Transverse colon (tissue), 4 donors: ENCODE data around the gene IDI1. TPM values are rescaled to one million over a fixed set of nuclear protein-coding genes. Genes with fewer than 3 reads are reported as not detected.

Experiments
- DNase-seq: peaks from one replicate; pipeline ENCODE4 v3.0.0-alpha.2; 2019
- H3K27ac ChIP-seq, 4 donors: fragments of 200-600 bp; sonication (generic); 2 replicates each; pipeline ENCODE4 v1.5.1; 2016 to 2018; ENCODE audit warnings: inconsistent platforms in 4 of 4
- H3K27me3 ChIP-seq: fragments of 200-600 bp; sonication (generic); 2 replicates; pipeline ENCODE4 v1.5.1; 2017; ENCODE audit warnings: inconsistent platforms
- H3K36me3 ChIP-seq, 4 donors: fragments of 200-600 bp; sonication (generic); 2 replicates each; pipeline ENCODE4 v1.5.1; 2017 to 2019; ENCODE audit warnings: inconsistent platforms in 4 of 4
- H3K4me1 ChIP-seq, 4 donors: fragments of 200-600 bp; sonication (generic); 2 replicates each; pipeline ENCODE4 v1.5.1; 2017 to 2020; ENCODE audit warnings: inconsistent platforms in 4 of 4
- H3K4me3 ChIP-seq, 4 donors: fragments of 200-600 bp; sonication (generic); 1 replicate in 1 of 4; 2 replicates in 3 of 4; pipeline versions ENCODE4 v1.5.1 to v1.6.1; 2017 to 2019; ENCODE audit warnings: inconsistent platforms in 4 of 4
- H3K9me3 ChIP-seq, 2 donors: fragments of 200-600 bp; sonication (generic); 2 replicates each; pipeline ENCODE4 v1.5.1; 2017 to 2019; ENCODE audit warnings: inconsistent platforms in 2 of 2
- EP300 ChIP-seq: sonication (generic); formaldehyde crosslinking; IDR thresholded peaks from one replicate; pipeline ENCODE4 v1.6.1; 2017; ENCODE audit warnings: antibody characterized with exemption, low read depth
- POLR2A ChIP-seq: fragments of 450-650 bp; IDR thresholded peaks from one replicate; pipeline ENCODE4 v1.6.1; 2016; ENCODE audit warnings: antibody characterized with exemption, mild to moderate bottlenecking, moderate library complexity
- POLR2AphosphoS5 ChIP-seq, 3 donors: sonication (generic); formaldehyde crosslinking; IDR thresholded peaks; one replicate each; pipeline ENCODE4 v1.6.1; 2016; ENCODE audit warnings: antibody characterized with exemption in 3 of 3
- WGBS, 2 donors: methylation state at CpG; one replicate each; pipeline ENCODE4 v1.1.5; 2018; ENCODE audit warnings: low coverage in 1 of 2; 5-methylcytosine and 5-hydroxymethylcytosine counted together
- in situ Hi-C, 4 donors: fragments of 200-750 bp; cut with MboI; loops; one replicate each; pipeline versions ENCODE4 v1.15.0 to v1.15.1; 2017; ENCODE audit warnings: low sequenced_read_pairs in 3 of 4, low pct_ligation_motif_present in 1 of 4, low pct_unique_long_range_greater_than_20kb in 1 of 4
- intact Hi-C: fragments of 100-400 bp; cut with DNase I; formaldehyde crosslinking; loops from one replicate; pipeline ENCODE4 v1.15.1; 2023; ENCODE audit warnings: low total_unique reads
- total RNA-seq, 4 donors: library from RNA; depleted of rRNA; stranded (reverse); fragments of >200 nt; gene quantifications; one replicate each; pipeline ENCODE4 v1.1.0, GENCODE V29; 2016
- TF ChIP-seq, protein P1 (sequence below), 5 experiments: fragments of 200-600 bp in 3 of 5; fragments of 450-650 bp in 2 of 5; sonication (generic) in 3 of 5; IDR thresholded peaks; 1 replicate in 2 of 5; 2 replicates in 3 of 5; pipeline ENCODE4 v1.5.1; 2016 to 2017; ENCODE audit warnings: antibody characterized with exemption in 5 of 5, inconsistent platforms in 3 of 5, mild to moderate bottlenecking in 2 of 5, moderate library complexity in 1 of 5

IDI1 gene
- total RNA-seq, 4 donors from 2014 or later: 31.1 to 81.5 (median 57.1) TPM

DNA sequence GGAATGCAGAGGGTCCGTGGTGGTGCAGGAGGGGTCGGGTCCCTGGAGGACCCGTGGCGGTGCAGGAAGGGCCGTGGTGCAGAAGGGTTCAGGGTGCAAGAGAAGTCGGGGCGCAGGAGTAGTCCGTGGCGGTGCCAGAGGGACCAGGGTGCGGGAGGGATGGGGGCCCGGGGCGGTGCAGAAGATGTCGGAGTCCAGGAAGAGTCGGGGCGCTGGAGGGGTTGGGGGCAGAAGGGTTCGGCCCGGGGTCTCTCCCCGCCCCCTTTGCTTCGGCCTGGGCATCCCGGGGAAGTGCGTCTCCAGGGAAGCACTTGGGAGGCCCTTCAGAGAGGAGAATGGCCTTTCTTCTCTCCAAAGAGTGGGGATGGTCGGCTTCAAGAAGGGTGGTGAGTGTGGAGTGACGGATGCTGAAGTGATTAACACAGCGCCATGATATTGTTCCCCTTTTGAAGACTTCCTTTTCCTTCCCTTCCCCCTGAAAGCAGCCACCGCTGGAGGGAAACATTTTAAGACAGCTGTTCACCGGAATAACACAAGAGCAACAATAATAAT, 8.3 kb upstream of the IDI1 start:
- Histone ChIP-seq H3K4me3 (peak overlapping the region; percentile 62 to 97 (median 78)), H3K36me3 (no peaks in the 10 kb centered on the region), H3K27me3 (no peaks in the 10 kb centered on the region), H3K27ac (peak overlapping the region; percentile 95 to 99 (median 98)), H3K9me3 (no peaks in the 10 kb centered on the region), H3K4me1 (peaks cover 18 to 33% (median 24%) of the 10 kb centered on the region in 4 donors)
- TF ChIP-seq EP300 (no peak), POLR2A (no peak)
- TF ChIP-seq, protein P1, sequence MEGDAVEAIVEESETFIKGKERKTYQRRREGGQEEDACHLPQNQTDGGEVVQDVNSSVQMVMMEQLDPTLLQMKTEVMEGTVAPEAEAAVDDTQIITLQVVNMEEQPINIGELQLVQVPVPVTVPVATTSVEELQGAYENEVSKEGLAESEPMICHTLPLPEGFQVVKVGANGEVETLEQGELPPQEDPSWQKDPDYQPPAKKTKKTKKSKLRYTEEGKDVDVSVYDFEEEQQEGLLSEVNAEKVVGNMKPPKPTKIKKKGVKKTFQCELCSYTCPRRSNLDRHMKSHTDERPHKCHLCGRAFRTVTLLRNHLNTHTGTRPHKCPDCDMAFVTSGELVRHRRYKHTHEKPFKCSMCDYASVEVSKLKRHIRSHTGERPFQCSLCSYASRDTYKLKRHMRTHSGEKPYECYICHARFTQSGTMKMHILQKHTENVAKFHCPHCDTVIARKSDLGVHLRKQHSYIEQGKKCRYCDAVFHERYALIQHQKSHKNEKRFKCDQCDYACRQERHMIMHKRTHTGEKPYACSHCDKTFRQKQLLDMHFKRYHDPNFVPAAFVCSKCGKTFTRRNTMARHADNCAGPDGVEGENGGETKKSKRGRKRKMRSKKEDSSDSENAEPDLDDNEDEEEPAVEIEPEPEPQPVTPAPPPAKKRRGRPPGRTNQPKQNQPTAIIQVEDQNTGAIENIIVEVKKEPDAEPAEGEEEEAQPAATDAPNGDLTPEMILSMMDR (IDR thresholded peaks at IDR 0.05): no peak
- DNase-seq: no peak
- intact Hi-C loops (no loop called here), in situ Hi-C loops (no loop called here)
- 0 to 1% methylated on average over 8 to 26 of the region's 26 CpGs for WGBS, 2 donors

DNA sequence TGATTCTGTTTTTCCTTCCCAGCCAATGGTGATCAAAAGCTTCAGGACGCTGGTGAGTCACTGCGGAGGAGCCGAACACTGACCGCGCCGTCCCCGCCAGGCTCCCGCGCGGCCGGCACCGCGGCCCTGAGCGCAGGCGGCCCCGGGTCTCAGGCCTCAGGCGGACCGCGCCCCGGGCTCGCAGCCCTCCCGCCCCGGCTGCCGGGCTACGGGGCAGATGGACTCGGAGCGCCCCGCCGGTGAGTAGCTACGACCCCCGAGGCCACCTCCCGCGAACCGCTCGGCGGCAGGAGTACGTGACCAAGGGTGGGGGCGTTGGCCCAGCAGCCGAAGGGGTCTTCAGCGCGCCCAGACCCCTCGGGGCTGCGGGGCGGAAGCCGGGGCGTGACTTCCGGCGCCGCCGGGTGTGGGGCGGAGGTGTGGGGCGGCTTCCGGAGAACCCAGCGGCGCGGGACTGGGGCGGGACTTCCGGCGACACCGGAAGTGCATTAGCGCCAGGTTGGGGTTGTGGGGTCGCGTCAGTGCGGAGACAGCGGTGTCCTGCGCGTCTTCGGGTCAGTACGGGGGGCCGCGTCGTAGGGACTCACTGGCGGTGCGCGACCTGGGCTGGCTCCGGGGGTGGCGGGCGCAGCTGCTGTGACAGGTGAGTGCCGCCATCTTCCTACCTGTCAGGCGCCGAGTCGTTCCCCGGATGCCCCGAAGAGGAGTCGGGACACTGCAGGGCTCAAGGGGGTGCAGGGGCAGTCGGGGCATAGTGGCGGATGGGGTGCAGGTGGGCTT, 7.6 kb upstream of the IDI1 start, which contains the start of gene WDR37:
TSS of gene WDR37 (plus strand) at position 60 of the 780 bp plus-strand sequence. CDS start 15,771 bp downstream, outside the sequence.
- WGBS, 2 donors: 0% methylated on average over 52 of the region's 87 CpGs; no CpG with 5 or more reads in 1 of the 2 donors
- peak; percentile 62 to 88 (median 84) for TF ChIP-seq POLR2AphosphoS5 (IDR thresholded peaks at IDR 0.05)
- peak; percentile 84 for TF ChIP-seq POLR2A
- no peak for TF ChIP-seq EP300
- Histone ChIP-seq H3K36me3 (no peaks in the 10 kb centered on the region), H3K27me3 (no peaks in the 10 kb centered on the region), H3K9me3 (no peaks in the 10 kb centered on the region), H3K27ac (peak within 1 kb of the TSS; percentile 95 to 99 (median 98)), H3K4me1 (peaks cover 18 to 34% (median 24%) of the 10 kb centered on the region in 4 donors), H3K4me3 (peak within 1 kb of the TSS; percentile 62 to 97 (median 78))
- in situ Hi-C loops: no loop called here
- peak; percentile 89 for DNase-seq
- intact Hi-C loops: no loop called here

DNA sequence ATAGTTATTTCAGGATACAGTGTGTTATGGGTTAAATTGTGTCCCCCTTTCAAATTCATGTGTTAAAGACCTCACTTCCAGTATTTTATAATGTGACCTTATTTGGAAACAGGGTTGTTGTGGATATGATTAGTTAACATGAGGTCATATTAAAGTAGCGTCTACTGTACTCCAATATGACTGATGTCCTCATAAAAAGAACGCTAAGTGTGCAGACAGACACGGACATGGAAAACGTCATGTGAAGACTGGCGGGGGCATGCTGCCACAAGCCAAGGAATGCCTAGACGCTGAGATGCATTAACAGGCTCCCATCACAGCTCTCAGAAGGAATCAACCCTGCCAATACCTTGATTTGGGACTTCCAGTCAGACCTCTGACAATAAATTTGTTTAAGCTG, 5.8 kb upstream of the IDI1 start:
- H3K36me3 ChIP-seq: no peaks in the 10 kb centered on the region
- in situ Hi-C loops: no loop called here
- peak overlapping the region; percentile 95 to 99 (median 98) for H3K27ac ChIP-seq
- no peak for DNase-seq
- TF ChIP-seq, protein P1 (IDR thresholded peaks at IDR 0.05): no peak
- TF ChIP-seq POLR2A: no peak
- no peak for TF ChIP-seq EP300
- no peak for TF ChIP-seq POLR2AphosphoS5 (IDR thresholded peaks at IDR 0.05)
- no peaks in the 10 kb centered on the region for H3K9me3 ChIP-seq
- H3K4me3 ChIP-seq: peak overlapping the region in 1 of 4 donors; percentile 65
- 61 to 64% methylated on average over 4 to 6 of the region's 6 CpGs for WGBS, 2 donors
- H3K4me1 ChIP-seq: peaks cover 29 to 53% (median 38%) of the 10 kb centered on the region in 4 donors
- H3K27me3 ChIP-seq: no peaks in the 10 kb centered on the region
- intact Hi-C loops: no loop called here

DNA sequence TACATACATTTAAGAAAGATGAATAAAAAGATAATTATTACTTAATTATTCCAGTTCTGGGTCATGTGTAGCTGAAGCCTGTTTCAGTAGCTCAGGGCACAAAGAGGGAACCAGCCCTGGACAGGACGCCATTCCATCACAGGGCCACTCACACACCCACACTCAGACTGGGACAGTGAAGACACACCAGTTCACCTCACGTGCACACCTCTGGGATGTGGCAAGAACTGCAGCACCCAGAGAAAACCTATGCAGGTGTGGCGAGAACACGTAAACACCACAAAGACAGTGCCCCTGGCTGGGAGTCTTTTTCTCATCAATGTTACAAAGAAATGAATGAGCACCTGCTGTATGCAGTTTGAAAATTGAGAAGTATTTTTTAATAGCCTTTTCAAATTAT, 1.6 kb upstream of the IDI1 start:
- TF ChIP-seq POLR2A (peak; percentile 16), EP300 (no peak), POLR2AphosphoS5 (IDR thresholded peaks at IDR 0.05) (peak in 1 of 3 donors; percentile 15)
- TF ChIP-seq, protein P1 (IDR thresholded peaks at IDR 0.05): peak in 4 of 5 experiments; percentile 6 to 40 (median 14)
- no peaks in the 10 kb centered on the region for H3K27me3 ChIP-seq
- in situ Hi-C loops (no loop called here), intact Hi-C loops (no loop called here)
- no peaks in the 10 kb centered on the region for H3K9me3 ChIP-seq
- H3K36me3 ChIP-seq: no peaks in the 10 kb centered on the region
- H3K27ac ChIP-seq: peak overlapping the region; percentile 98 to 100 (median 99)
- DNase-seq: peak; percentile 57
- WGBS, 2 donors: 36 to 40% methylated on average over 4 of the region's 4 CpGs
- peak overlapping the region in 1 of 4 donors; percentile 77 for H3K4me3 ChIP-seq
- H3K4me1 ChIP-seq: peaks cover 26 to 49% (median 36%) of the 10 kb centered on the region in 4 donors
